HG02642 (cell line): ENCODE data around the gene C4B.
"Not testable (repeated sequence)": the region's sequence is repeated elsewhere in the genome, so short reads cannot be mapped to it uniquely, and the experiment has no call there.

ENCODE experiments used
- ATAC-seq: cut with Tn5 transposase; IDR thresholded peaks from one replicate; pipeline ENCODE4 v1.9.1; 2021; ENCODE audit warnings: mild to moderate bottlenecking; ENCODE audit not compliant: unreplicated experiment, poor library complexity

The C4B gene

DNA sequence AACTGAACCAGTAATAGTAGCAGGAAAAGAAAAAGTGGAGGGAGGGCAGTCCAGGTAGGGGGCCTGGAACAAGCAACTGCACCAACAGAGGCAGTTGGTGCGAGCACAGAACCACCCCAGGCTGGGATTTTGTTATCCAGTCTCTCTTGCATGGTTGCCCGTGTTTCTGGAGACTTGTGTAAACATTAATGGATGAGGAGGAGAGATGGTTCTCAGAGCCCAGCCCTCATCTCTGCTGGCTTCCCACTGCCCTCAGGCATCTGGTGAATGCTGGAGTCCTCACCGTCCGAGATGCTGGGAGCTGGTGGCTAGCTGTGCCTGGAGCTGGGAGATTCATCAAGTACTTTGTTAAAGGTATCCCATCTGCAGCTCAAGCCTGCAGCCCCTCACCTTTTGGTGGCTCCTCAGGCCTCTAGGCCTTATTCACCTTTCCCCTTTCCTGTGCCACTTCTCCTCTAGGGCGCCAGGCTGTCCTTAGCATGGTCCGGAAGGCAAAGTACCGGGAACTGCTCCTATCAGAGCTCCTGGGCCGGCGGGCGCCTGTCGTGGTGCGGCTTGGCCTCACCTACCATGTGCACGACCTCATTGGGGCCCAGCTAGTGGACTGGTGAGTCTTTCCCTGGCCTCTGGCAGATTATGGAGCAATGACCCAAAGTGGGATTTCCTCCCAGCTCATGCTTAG is 34.3 kb upstream of the C4B start:
- not testable (repeated sequence) for ATAC-seq

DNA sequence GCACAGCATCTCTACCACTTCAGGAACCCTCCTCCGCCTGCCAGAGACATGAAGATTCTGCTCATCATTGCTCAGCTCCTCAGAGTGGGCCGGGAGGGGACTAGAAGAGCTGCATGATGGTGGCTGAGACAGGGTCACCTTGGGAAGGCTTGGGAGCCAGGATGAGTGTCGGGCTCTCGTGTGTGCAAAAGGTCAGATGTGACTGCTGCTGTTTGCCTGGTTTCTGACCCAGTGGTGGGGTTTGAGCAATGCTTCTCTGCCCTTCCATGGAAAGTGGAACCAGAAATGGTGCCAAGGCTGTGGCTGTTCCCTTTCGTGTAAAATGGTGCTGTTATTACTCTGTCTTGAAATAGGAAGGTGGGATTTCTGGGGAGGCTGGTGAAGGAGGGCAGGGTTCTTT is 33.6 kb upstream of the C4B start:
- not testable (repeated sequence) for ATAC-seq

DNA sequence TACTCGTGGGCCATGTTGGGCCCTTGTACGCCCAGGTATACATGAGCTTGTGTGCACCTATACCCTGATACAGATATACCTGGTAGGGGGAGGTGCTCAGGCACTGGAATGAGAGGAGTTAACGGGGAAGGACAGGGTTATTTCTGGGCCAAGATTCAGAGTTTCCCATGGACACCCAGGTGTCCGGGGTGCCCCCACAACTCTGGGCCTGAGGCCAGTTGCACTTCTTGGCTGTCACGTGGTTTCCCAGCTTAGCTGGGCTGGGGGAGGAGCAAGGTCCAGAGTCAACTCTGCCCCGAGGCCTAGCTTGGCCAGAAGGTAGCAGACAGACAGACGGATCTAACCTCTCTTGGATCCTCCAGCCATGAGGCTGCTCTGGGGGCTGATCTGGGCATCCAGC is 32.9 kb upstream of the C4B start, which contains the start of gene C4A:
C4A (plus strand) TSS at position 314 of the 400 bp plus-strand sequence; CDS start at position 365, 51 bp downstream.
- not testable (repeated sequence) for ATAC-seq

DNA sequence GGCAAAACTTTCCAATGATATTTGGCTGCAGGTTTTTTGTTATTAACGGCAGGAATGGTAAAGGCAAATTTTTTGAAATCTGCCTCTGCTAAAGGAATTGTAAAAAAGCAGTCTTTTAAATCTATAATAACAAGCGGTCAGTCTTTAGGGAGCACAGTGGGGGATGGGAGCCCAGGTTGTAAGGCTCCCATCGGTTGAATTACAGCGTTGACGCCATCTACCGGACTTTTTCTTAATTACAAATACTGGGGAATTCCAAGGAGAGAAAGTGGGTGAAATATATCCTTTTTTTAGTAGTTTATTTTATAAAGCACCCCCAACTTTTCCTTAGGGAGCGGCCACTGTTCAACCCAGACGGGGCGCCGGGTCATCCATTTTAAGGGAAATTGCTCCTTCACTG is 25.2 kb upstream of the C4B start:
- ATAC-seq: not testable (repeated sequence)

DNA sequence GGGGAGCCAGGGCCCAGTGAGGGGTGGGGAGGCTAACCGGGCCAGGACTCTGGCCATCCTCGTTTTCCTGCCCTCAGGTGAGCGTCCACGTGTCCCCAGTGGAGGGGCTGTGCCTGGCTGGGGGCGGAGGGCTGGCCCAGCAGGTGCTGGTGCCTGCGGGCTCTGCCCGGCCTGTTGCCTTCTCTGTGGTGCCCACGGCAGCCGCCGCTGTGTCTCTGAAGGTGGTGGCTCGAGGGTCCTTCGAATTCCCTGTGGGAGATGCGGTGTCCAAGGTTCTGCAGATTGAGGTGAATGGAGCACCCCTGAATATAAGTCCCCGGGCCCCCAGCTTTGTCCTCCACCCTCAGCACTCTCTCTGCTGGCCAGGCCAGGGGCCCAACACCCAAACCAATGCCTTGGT is 20.2 kb upstream of the C4B start:
- not testable (repeated sequence) for ATAC-seq

DNA sequence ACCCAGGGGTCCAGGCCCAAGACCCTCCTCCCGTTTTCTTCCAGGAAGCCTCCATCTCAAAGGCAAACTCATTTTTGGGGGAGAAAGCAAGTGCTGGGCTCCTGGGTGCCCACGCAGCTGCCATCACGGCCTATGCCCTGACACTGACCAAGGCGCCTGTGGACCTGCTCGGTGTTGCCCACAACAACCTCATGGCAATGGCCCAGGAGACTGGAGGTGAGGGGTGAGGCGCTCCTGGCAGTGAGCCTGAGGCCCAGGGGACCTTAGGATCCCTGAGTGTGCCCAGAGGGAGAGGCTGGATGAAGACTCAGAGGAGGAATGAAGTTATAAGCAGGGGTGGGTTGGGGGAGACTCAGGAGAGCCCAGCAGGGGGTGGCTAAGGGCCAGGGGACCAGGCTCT is 18.2 kb upstream of the C4B start:
- not testable (repeated sequence) for ATAC-seq

DNA sequence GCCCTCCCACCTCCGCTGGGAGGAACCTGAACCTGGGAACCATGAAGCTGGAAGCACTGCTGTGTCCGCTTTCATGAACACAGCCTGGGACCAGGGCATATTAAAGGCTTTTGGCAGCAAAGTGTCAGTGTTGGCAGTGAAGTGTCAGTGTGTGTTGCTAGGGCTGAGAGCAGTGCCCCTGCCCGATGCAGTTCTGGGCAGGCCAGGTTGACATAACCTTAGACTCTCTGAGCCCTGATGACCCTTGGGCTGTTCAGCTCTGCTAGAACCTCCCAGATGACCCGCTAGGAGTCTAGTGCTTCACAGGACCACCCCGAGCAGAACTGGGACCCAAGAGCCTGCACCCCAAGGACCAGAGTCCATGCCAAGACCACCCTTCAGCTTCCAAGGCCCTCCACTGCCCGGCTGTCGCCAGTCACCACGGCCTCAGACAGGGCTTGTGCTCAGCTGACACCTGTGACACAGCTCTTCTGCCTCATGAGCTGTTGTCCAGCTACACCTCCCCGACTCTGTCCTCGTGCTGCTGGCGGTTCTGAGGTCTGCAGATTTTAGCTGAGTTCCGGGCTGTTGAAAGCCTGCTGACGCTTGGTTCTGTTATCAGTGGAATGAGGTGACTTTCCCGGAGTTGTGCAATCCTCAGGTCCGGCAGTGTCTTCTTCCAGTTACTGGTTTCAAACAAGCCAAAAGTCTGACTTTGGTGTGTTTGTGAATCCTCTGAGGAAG is 11.9 kb upstream of the C4B start:
- not testable (repeated sequence) for ATAC-seq

DNA sequence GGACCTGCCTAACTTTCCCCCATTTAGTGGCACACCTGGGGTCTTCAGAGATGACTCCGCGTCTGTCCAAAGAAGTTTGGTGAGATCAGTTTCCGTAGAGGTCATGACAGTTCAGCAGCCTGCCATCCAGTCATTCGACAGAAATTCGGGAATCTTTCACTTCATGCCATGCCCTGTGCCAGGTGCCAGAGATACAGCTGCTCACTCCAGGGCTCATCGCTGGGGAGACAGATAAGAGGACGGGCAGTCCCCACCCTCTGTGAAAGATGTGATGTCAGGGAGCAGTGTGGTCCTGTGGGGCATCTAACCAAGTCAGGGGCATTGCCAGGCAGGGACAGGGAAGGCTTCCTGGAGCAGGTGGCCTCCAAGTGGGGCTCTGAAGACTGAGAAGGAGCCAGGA is 11.3 kb upstream of the C4B start:
- not testable (repeated sequence) for ATAC-seq

DNA sequence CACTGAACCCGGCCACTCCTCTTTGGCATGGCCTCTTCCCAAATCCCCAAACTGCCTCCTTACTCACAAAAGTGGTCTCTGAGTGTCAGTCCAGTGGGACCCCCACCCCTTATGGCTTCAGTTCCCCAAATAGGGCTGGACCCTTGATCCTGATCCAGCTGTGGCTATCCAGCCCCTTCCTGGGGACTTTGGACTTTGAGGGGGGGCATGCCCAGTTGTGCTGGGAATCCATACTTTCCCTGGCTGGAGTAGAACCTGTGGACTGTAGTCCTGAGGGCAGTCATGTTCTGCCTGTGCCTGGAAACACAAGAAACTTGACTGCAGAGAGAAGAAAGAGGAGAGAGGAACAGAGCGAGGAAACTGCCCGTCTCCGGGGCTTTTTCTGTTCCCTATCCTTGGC is 10.2 kb upstream of the C4B start:
- not testable (repeated sequence) for ATAC-seq

DNA sequence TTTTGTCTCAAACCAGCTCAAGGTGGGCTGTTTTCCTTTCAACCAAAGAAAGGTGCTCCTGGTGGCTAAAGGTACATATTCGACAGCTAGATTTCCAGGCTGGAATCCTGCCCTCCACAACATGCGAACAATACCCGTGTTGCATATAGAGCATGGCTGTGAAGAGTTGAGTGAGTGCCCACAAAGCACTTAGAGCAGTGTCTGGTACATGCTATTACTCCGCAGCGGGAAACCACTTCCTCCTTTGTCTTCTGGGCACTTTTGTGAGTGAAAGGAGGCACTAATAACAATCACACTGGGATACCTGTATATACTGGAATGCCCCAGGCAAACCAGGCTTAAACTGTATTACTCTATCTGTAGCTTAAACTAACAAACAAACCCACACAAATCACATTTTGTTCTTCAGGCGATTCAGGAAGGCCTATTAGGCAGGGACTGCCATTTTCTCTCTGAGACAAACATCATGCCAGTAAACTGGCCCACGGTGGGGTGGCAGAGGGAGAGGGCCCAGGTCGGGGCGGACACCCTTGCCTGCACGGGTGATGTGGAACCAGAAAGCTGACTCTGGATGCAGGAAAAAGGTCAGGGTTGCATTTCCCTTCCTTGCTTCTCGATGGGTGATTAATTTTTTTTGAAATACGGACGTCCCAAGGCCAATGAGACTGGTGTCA is 9.6 kb upstream of the C4B start:
- ATAC-seq: not testable (repeated sequence)

DNA sequence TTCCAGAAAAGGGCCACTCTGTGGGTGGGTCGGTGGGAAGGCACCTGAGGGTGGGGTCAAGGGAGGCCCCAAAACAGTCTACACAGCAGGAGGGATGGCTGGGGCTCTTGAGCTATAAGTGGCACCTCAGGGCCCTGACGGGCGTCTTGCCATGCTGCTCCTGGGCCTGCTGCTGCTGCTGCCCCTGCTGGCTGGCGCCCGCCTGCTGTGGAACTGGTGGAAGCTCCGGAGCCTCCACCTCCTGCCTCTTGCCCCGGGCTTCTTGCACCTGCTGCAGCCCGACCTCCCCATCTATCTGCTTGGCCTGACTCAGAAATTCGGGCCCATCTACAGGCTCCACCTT is 9.1 kb upstream of the C4B start:
- not testable (repeated sequence) for ATAC-seq

DNA sequence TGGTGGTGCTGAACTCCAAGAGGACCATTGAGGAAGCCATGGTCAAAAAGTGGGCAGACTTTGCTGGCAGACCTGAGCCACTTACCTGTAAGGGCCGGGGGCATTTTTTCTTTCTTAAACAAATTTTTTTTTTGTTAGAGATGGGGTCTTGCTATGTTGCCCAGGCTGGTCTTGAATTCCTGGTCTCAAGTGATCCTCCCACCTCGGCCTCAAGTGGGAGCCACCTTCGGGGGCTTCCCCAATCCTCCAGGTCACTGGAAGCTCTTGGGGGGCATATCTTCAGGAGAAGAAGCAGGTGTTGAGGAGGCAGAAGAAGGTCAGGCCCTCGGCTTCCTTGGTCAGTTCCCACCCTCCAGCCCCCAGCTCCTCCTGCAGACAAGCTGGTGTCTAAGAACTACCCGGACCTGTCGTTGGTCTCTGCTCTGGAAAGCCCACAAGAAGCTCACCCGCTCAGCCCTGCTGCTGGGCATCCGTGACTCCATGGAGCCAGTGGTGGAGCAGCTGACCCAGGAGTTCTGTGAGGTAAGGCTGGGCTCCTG is 8.5 kb upstream of the C4B start:
- not testable (repeated sequence) for ATAC-seq

DNA sequence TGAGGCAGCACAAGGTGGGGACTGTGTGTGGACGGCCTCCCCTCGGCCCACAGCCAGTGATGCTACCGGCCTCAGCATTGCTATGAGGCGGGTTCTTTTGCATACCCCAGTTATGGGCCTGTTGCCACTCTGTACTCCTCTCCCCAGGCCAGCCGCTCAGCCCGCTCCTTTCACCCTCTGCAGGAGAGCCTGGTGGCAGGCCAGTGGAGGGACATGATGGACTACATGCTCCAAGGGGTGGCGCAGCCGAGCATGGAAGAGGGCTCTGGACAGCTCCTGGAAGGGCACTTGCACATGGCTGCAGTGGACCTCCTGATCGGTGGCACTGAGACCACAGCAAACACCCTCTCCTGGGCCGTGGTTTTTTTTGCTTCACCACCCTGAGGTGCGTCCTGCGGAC is 7.5 kb upstream of the C4B start:
- not testable (repeated sequence) for ATAC-seq

DNA sequence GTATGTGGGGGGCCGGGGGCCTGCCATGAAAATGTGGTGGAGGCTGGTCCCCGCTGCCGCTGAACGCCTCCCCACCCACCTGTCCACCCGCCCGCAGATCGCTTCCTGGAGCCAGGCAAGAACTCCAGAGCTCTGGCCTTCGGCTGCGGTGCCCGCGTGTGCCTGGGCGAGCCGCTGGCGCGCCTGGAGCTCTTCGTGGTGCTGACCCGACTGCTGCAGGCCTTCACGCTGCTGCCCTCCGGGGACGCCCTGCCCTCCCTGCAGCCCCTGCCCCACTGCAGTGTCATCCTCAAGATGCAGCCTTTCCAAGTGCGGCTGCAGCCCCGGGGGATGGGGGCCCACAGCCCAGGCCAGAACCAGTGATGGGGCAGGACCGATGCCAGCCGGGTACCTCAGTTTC is 6.6 kb upstream of the C4B start:
- not testable (repeated sequence) for ATAC-seq

DNA sequence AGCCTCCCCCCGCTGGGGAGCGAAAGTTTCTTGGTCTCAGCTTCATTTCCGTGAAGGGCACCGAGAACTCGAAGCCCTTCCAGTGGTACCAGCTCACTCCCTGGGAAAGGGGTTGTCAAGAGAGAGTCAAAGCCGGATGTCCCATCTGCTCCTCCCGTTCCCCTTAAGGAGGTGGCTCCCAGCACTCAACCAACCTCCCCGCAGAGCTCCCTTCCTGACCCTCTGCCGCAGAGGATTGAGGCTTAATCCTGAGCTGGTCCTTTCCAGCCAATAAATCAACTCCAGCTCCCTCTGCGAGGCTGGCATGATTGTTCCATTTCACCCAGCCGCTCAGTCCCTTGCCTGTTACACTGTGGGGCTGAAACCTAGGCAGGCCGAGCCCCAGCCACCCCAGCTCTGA is 6.0 kb upstream of the C4B start:
- ATAC-seq: not testable (repeated sequence)

DNA sequence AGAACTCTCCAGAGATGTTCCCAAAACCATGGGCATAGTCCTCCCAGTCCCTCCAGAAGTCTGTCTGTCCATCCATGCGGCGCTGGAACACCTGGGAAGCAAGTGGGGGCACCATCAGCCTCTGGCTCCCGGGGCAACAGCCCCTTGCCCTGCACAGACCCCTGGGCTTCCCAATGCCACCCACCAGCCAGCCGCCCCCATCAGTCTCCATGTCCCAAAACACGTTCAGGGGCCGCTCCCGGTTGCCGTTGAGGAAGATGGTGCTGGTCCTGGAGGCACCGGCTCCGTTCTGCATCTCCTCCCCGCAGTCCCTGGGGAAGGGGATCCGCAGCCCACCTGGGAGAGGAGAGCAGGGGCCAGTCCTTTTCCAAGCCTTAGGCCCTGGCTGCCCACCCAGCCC is 5.1 kb upstream of the C4B start:
- ATAC-seq: not testable (repeated sequence)

DNA sequence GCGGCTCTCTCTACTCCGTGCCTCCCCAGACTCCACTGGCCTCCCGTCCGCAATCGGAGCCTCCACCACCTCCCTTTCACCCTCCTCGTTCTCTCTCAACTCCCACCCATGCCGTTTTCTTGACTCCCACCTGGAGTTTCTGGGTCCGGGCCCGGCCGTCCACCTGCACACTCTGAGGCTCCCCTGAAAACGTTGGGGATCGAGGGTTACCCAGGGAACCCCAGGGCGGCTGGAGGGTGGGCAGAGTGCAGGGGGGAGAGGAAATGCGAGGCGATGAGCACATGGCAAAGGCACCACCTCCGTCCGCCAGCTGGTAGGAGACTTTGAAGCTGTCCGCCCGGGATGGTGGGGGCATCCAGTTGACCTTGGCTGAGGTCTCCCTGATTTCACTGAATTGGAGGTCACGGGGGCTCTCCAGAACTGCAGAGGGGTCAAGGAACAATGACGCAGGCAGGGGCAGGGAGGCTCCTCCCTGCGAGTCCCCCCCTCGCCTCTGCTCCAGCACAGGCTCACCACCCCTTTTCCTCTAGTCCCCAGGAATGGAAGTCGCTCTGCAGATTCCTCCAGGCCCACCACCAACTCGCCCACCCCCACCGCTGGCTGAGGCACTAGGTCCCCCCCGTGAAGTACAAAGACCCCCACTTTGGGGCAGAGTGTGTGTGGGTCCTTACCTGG is 3.6 kb upstream of the C4B start:
- not testable (repeated sequence) for ATAC-seq

DNA sequence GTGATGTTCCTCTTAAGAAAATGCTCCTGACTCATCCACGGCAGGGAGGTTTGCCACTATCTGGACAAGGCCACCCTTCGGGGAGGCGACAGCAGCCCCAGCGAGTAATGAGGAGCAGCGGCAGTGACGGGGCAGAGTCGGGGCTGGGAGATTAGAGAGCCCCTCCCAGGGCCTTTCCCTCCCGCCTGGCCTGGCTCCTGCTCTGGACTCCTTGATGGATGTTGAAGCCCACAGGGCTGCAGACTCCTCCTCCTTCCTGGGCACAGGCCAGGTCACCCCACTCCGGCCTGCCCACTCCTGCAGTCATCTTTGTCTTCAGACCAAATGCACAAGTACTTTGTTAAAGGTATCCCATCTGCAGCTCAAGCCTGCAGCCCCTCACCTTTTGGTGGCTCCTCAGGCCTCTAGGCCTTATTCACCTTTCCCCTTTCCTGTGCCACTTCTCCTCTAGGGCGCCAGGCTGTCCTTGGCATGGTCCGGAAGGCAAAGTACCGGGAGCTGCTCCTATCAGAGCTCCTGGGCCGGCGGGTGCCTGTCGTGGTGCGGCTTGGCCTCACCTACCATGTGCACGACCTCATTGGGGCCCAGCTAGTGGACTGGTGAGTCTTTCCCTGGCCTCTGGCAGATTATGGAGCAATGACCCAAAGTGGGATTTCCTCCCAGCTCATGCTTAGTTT is 1.5 kb upstream of the C4B start:
- not testable (repeated sequence) for ATAC-seq

DNA sequence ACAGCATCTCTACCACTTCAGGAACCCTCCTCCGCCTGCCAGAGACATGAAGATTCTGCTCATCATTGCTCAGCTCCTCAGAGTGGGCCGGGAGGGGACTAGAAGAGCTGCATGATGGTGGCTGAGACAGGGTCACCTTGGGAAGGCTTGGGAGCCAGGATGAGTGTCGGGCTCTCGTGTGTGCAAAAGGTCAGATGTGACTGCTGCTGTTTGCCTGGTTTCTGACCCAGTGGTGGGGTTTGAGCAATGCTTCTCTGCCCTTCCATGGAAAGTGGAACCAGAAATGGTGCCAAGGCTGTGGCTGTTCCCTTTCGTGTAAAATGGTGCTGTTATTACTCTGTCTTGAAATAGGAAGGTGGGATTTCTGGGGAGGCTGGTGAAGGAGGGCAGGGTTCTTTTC is 857 bp upstream of the C4B start:
- ATAC-seq: not testable (repeated sequence)

DNA sequence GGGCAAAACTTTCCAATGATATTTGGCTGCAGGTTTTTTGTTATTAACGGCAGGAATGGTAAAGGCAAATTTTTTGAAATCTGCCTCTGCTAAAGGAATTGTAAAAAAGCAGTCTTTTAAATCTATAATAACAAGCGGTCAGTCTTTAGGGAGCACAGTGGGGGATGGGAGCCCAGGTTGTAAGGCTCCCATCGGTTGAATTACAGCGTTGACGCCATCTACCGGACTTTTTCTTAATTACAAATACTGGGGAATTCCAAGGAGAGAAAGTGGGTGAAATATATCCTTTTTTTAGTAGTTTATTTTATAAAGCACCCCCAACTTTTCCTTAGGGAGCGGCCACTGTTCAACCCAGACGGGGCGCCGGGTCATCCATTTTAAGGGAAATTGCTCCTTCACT is 7.5 kb downstream of the C4B start:
- not testable (repeated sequence) for ATAC-seq
